OCI-LY3 (cell line): ENCODE results near the gene CCDC106.

ENCODE experiments used
- H2AFZ ChIP-seq: fragments of 200-600, 300-600 bp; shearing (Covaris generic); 2 replicates; pipeline ENCODE4 v1.6.0; 2014; ENCODE audit warnings: antibody characterized with exemption, low read depth, low read length
- H3K27ac ChIP-seq: fragments of 200-600, 300-600 bp; sonication (generic); 2 replicates; pipeline ENCODE4 v1.5.1; 2014; ENCODE audit warnings: mild to moderate bottlenecking, low read length, moderate library complexity, mixed read lengths
- H3K27me3 ChIP-seq: fragments of 200-600, 300-600 bp; sonication (generic); 2 replicates; pipeline ENCODE4 v1.6.1; 2014; ENCODE audit warnings: low read depth, low read length, mixed read lengths
- H3K36me3 ChIP-seq: fragments of 200-600, 300-600 bp; sonication (generic); replicated peaks from 2 replicates; pipeline ENCODE3; 2014; ENCODE audit warnings: low read depth, low read length, mixed read lengths
- H3K4me1 ChIP-seq: fragments of 300-600, 200-600 bp; sonication (generic); 2 replicates; pipeline ENCODE4 v1.6.1; 2014; ENCODE audit warnings: low read length, mixed read lengths
- H3K4me2 ChIP-seq: fragments of 200-600, 300-600 bp; sonication (generic); 2 replicates; pipeline ENCODE4 v1.6.1; 2014; ENCODE audit warnings: low read length, mixed read lengths
- H3K4me3 ChIP-seq: fragments of 300-600, 200-600 bp; sonication (generic); 2 replicates; pipeline ENCODE4 v1.5.1; 2014; ENCODE audit warnings: antibody characterized with exemption, mild to moderate bottlenecking, low read length, moderate library complexity
- H3K79me2 ChIP-seq: fragments of 300-600, 200-600 bp; shearing (Covaris generic); 2 replicates; pipeline ENCODE4 v1.6.1; 2014; ENCODE audit warnings: mild to moderate bottlenecking, low read length, mixed read lengths
- H3K9ac ChIP-seq: fragments of 300-600, 200-600 bp; shearing (Covaris generic); 2 replicates; pipeline ENCODE4 v1.6.0; 2014; ENCODE audit warnings: mild to moderate bottlenecking, low read length, moderate library complexity
- H3K9me3 ChIP-seq: fragments of 200-600, 300-600 bp; shearing (Covaris generic); 2 replicates; pipeline ENCODE4 v1.6.1; 2014; ENCODE audit warnings: low read length, mixed read lengths; ENCODE audit not compliant: insufficient read depth
- H4K20me1 ChIP-seq: fragments of 200-600, 300-600 bp; sonication (generic); 2 replicates; pipeline ENCODE4 v1.6.1; 2016; ENCODE audit warnings: low read length, mixed read lengths; ENCODE audit not compliant: insufficient read depth
- EZH2phosphoT487 ChIP-seq: fragments of 200-600 bp; shearing (Covaris generic); IDR thresholded peaks from 2 replicates; pipeline ENCODE4 v1.6.1; 2018; ENCODE audit warnings: antibody characterized with exemption, mixed run types, low read depth
- TF ChIP-seq, protein P1 (sequence below): fragments of 200-600, 300-600 bp; sonication (generic); IDR thresholded peaks from 2 replicates; pipeline ENCODE4 v1.5.1; 2014; ENCODE audit warnings: antibody characterized with exemption, low read length, low read depth

Gene CCDC106

GRCh38 chr19:55660404-55660803 is 12.4 kb downstream of the CCDC106 start:
- Histone ChIP-seq H4K20me1 (peaks cover 76% of the 10 kb centered on the region), H2AFZ (no peak overlapping the region), H3K4me3 (no peak overlapping the region), H3K36me3 (peaks cover 87% of the 10 kb centered on the region), H3K27ac (no peak overlapping the region), H3K4me1 (peaks cover 29% of the 10 kb centered on the region), H3K4me2 (no peak overlapping the region), H3K79me2 (peaks cover 98% of the 10 kb centered on the region), H3K9ac (no peak overlapping the region), H3K9me3 (no peaks in the 10 kb centered on the region), H3K27me3 (no peaks in the 10 kb centered on the region)
- TF ChIP-seq, protein P1, sequence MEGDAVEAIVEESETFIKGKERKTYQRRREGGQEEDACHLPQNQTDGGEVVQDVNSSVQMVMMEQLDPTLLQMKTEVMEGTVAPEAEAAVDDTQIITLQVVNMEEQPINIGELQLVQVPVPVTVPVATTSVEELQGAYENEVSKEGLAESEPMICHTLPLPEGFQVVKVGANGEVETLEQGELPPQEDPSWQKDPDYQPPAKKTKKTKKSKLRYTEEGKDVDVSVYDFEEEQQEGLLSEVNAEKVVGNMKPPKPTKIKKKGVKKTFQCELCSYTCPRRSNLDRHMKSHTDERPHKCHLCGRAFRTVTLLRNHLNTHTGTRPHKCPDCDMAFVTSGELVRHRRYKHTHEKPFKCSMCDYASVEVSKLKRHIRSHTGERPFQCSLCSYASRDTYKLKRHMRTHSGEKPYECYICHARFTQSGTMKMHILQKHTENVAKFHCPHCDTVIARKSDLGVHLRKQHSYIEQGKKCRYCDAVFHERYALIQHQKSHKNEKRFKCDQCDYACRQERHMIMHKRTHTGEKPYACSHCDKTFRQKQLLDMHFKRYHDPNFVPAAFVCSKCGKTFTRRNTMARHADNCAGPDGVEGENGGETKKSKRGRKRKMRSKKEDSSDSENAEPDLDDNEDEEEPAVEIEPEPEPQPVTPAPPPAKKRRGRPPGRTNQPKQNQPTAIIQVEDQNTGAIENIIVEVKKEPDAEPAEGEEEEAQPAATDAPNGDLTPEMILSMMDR, result no peak
- TF ChIP-seq EZH2phosphoT487, result no peak

DNA sequence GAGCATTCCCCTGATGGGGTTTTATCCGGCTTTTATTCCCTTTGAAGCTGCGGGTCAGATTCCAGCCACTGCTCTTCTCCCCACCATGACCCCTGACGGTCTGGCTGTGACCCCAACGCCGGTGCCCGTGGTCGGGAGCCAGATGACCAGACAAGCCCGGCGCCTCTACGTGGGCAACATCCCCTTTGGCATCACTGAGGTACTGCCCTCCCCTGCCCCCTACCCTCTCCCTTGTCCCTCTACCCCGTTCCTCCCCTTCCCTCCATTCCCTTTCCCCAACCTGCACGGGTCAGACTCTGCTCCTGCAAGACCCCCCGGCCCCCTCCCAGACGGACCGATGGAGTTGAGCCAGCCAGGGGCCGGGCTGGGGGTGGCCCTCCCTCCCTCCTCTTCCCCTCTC is 13.0 kb downstream of the CCDC106 start:
- H3K4me3 ChIP-seq, result no peak overlapping the region
- H3K27ac ChIP-seq, result no peak overlapping the region
- H3K36me3 ChIP-seq, result peaks cover 85% of the 10 kb centered on the region
- no peak overlapping the region for H2AFZ ChIP-seq
- peaks cover 98% of the 10 kb centered on the region for H3K79me2 ChIP-seq
- peaks cover 79% of the 10 kb centered on the region for H4K20me1 ChIP-seq
- H3K4me1 ChIP-seq, result peaks cover 29% of the 10 kb centered on the region
- no peaks in the 10 kb centered on the region for H3K9me3 ChIP-seq
- H3K4me2 ChIP-seq, result no peak overlapping the region
- no peaks in the 10 kb centered on the region for H3K27me3 ChIP-seq
- TF ChIP-seq EZH2phosphoT487, result no peak
- TF ChIP-seq, protein P1, result no peak
- H3K9ac ChIP-seq, result no peak overlapping the region

DNA sequence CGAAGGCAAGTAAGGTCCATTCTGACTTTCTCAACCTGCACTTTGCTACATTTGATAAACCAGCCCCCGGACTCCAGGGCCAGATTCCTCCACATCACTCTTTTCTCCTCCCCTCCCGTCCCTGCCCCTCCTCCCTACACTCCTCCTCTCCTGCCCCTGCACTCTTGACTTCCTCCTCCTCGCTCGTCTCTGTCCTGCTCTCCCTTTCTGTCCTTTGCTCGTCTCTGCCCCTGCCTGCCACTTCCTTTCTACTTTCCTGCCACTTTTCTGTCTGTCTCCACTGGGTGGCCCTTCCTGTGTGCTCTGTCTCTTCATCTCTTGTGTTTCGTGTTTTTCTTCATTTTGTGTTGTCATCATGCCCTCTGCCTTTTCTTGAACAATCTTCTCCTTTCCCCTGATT is 13.8 kb downstream of the CCDC106 start:
- Histone ChIP-seq H3K36me3 (peaks cover 85% of the 10 kb centered on the region), H3K4me1 (peaks cover 29% of the 10 kb centered on the region), H3K9ac (no peak overlapping the region), H2AFZ (no peak overlapping the region), H3K4me2 (no peak overlapping the region), H3K79me2 (peaks cover 98% of the 10 kb centered on the region), H3K9me3 (no peaks in the 10 kb centered on the region), H4K20me1 (peaks cover 83% of the 10 kb centered on the region), H3K4me3 (no peak overlapping the region), H3K27me3 (no peaks in the 10 kb centered on the region), H3K27ac (no peak overlapping the region)
- TF ChIP-seq, protein P1, result no peak
- TF ChIP-seq EZH2phosphoT487, result no peak

DNA sequence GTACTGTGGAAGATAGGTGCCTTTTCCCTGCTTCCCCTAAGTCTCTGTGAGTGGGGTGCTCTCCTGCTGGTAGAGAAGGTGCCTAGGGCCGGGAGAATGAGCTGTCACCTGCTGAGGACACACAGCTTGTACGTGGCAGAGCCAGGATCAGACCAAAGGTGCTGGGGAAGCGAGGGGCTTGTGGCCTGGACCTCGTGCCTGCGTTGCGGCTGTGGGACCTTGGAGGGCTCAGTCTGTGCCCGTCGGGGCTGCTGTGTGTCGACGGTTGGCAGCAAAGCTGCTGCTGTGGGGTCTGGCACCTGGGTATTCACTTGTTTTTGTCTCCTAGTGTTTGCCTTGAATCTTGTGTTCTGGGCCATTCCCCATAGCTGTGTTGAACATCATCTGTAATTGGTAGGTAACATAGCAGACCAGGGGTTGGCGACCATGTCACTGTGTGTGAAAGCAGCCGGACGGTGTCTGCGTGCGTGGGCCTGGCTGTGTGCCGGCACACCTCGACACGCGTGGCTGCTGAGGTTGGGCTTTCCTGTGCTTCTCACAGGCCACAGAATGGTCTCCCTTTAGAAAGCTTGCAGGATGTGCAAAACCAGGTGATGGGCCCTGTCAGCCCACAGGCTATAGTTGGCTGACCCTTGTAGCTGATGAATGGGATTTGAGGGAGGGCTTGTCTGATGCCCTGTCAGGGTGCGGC is 16.0 kb downstream of the CCDC106 start:
- no peaks in the 10 kb centered on the region for H3K27me3 ChIP-seq
- H3K79me2 ChIP-seq, result peaks cover 98% of the 10 kb centered on the region
- H3K36me3 ChIP-seq, result peaks cover 87% of the 10 kb centered on the region
- H3K9ac ChIP-seq, result no peak overlapping the region
- peaks cover 10% of the 10 kb centered on the region for H3K4me1 ChIP-seq
- no peak overlapping the region for H2AFZ ChIP-seq
- H3K4me3 ChIP-seq, result no peak overlapping the region
- no peak for TF ChIP-seq EZH2phosphoT487
- TF ChIP-seq, protein P1, result no peak
- no peak overlapping the region for H3K27ac ChIP-seq
- no peak overlapping the region for H3K4me2 ChIP-seq
- peaks cover 82% of the 10 kb centered on the region for H4K20me1 ChIP-seq
- H3K9me3 ChIP-seq, result no peaks in the 10 kb centered on the region
